HG03460 (cell line): ENCODE results near the gene ST8SIA6.
"Not testable (repeated sequence)": the region's sequence is repeated elsewhere in the genome, so short reads cannot be mapped to it uniquely, and the experiment has no call there.

Experiments used
- ATAC-seq: cut with Tn5 transposase; IDR thresholded peaks from one replicate; pipeline ENCODE4 v1.9.1; 2021; ENCODE audit not compliant: unreplicated experiment

The ST8SIA6 gene

DNA sequence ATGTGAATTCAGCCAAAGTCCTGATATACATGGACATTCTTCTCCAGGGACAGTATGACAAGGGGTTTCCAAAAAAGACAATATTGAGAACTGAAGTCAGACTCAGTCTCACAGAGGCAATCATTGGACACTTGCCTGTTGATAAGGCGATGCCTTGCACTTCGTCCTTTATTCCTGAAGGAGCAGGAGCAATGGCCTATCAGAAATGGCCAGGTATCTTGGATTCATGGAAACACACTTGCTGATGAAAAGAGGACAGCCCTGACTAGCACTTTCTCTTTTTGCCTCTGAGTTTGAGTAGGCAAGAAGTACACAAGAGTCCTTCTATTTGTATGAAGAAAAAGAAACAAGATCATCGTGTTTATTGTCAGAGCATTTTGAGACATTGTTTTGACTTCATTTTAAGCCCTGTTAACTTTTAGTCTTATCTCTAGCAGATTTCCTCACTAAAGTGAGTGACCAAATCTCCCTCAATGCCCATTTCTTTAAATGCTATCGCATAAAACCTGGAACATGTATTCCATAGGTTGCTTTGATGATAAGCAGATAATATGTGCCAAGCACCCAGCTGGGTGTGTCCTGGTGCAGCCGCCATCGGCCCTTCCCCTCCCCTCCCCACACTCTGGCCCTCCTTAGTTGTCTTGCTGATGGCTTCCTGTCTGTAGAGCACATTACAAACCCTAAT, 26.6 kb downstream of the ST8SIA6 start:
- ATAC-seq = no peak

DNA sequence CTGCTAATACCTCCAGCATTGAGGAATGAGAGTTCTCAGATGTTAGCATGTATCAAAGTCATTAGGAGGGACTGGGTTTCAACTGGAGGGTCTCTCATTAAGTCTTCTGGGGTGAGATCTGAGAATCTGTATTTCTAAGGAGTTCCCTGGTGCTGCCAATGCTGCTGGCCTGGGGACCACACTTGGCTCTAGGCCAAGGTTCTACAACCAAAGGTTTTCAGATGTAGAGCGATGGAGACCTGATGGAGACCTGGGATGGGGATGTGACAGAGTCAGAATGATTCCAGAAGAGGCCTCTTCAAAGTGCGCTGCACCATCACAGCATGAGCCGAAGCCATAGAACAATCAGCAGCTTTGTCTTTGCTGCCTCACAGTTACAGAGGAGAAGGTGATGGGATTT, 27.2 kb downstream of the ST8SIA6 start:
- ATAC-seq = no peak

DNA sequence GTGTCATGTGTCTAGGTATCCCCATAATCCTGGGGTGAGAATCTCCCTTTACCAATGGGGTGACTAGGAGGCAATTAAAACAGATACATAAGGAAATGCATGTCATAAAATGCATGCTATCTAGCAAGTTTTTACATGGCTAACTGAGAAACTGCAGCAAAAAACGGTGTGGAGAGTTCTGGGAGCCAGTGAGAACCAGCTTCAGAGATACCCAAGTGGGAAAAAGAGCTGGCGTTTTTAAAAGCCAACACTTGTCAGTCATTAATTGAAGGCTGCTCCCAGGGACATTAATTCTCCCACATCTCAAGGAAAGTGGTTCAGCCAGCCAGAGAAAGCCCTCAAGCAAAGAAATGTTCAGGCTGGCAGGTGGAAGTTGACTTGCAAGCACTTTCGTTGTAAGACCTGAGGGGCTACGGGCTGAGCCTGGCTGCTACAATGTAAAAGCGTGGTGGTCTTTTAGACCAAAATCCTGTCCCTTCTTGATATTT, 28.1 kb downstream of the ST8SIA6 start:
- no peak for ATAC-seq

DNA sequence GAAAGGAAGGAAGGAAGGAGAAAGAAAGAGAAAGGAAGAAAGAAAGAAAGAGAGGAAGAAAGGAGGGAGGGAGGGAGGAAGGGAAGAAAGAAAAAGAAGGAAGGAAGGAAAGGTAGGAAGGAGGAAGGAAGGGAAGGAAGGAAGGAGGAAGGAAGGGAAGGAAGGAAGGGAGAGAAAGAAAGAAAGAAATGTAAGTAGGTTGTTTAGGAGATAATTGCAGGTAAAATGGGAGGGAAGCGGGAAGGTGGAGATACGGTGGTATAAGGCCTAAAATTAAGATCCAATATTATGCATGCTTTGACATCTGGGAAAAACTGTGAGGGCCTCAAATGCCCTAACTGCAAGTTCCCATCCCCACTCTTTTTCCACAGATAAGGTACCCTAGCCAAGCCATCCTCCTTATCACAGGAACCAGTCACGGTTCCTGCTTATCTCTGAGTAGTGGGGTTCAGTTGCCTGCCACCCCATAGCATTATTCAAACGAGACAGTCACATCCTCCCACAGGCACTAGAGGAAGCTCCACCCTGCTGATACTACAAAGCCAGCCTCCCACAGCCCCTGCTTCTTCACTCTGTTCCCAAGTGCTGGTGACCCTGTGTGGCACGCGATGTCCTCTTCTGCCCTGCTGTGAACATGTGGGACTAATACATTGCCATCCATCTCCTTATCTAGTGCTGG, 28.7 kb downstream of the ST8SIA6 start:
- no peak for ATAC-seq

DNA sequence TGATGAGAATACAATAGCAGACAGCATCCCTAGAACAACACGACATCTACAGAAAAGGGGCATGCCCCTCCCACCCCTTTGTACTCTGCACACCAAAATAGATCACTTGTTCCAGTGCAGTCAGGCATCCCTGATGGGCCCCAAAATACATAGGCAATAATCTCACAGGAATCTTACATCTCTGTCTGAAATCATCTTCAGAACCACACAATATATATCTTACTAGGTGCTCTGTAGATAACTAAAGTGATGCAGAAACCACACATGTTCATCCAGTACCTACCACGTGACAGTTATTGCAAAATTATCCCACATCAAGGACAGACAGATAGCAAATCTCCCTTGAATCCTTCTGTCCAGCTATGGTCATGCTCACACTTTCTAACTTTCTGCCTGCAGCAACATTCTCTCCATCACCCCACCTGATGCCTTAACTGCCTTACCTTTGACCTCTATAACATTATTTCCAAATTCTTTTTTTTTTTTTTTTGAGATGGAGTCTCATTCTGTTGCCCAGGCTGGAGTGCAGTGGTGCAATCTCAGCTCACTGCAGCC, 30.7 kb downstream of the ST8SIA6 start:
- no peak for ATAC-seq

DNA sequence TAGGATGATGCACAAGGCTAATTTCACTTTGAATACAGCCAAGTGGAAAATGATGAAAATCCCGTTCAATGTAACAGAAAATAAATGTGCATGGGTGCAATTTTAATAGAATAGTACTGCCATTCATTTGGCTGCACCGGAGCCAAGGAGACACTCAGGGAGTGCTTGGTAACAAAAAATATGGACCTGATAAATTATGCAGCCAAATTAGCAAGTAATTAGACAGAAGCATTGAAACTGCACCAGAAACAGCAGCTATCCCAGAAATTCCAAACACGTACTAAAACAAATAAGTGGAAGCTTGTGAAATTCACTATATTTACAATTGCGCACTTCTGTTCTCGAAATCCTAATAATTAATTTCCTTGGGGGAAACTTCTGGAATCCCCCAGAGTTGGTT, 31.5 kb downstream of the ST8SIA6 start:
- no peak for ATAC-seq

DNA sequence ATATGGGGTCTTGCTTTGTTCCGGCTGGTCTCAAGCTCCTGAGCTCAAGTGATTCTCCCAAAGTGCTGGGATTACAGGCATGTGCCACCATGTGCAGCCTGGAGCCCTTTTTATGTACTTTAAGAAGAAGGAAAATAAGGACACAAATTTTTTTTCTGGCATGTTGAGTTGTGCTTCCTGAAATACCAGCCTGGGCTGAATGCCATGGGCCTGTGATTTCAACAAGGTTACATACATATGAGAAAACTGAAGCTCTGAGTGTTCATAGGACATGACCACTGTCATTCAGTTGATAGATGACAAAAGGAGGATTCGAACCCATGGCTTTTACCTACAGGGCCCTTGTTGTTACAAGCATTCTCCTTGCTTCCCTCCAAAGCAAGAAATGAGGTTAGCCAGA, 36.1 kb downstream of the ST8SIA6 start:
- no peak for ATAC-seq

DNA sequence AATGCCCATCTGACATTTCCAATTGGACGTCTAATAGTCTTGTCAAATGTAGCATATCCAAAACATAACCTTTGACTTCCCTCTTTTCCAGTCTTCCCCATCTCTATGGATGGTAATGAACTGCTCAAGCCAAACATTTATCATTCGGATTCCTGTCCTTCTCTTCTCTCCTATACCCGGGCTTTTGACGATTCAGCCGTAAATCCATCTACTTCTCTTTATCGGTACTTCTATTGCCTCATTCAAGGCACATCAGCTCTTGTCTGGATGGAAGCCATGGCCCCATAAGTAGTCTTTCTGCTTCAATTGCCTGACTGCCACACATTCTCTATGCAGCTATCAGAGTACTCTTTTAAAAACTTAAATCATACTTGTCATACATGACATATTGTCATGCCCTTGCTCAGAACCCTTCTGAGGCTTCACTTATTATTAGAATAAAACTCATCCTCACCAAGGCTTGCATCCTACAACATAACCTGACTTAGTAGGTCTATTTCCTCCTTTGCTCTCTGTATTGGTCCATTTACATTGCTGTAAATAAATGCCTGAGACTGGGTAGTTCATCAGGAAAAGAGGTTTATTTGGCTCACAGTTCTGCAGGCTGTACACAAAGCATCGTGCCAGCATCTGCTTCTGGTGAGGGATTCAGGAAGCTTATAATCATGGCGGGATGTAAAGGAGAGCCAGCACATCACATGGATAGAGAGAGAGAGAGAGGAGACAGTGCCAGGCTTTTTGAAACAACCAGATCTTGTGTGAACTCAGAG, 37.8 kb downstream of the ST8SIA6 start:
- no peak for ATAC-seq

DNA sequence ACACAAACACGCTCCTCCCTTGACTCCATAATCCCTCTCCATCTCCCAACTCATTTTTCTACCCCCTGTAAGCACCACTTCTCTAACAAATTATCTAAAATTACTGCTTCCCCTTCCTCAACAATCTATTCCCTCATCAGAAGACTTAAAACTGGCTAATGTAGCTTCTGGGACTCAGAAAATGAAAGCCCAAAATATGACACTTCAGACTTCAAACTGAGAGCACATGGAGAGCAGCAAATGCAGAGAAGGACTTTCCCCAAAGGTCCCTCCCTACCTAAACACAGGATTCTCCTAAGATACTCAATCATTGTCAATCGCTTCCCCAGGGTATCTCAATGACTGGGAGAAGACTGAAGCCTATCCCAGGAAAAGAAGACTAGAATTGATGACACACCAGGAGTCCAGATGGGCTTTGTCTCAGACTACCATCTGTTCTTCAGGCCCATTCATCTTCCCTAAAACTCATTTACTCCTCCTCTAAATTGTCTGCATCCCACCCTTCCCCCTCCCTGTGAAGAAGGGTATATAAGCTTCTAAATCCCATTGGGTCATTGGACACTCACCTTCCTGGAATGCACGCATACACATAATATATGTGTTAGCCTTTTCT, 39.2 kb downstream of the ST8SIA6 start:
- no peak for ATAC-seq

DNA sequence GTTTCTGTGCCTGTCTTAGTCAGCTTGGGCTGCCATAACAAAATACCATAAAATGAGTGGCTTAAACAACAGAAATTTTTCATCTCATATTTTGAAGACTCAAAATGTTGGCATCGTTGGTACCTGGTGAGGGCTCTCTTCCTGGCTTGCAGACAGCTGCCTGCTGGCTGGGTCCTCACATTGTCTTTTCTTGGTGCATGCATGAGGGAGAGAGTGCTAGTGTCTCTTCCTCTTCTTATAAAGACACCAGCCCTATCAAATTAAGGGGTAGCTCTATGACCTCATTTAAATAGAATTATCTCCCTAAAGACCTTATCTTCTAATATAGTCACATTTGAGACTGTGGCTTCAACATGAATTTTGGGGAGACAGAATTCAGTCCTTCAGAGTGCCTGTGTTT, 39.9 kb downstream of the ST8SIA6 start:
- ATAC-seq = no peak

DNA sequence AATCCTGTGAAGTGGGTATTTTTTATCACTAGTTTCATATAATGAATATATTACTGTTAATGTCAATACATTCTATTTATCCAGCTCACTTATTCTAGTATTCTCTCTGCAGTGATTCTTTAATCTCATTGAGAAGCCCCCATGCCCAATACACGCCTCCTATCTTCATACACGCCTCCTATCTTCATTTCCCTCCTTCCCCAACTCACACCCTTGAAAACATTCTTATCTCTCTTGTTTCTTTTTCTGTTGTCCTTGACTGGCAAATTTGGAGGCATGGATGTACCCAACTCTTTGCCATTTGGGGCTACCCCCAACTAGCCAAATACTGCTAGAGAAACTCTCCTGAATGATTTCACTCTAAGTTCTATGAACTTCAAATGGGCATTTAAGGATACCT, 40.5 kb downstream of the ST8SIA6 start:
- no peak for ATAC-seq

DNA sequence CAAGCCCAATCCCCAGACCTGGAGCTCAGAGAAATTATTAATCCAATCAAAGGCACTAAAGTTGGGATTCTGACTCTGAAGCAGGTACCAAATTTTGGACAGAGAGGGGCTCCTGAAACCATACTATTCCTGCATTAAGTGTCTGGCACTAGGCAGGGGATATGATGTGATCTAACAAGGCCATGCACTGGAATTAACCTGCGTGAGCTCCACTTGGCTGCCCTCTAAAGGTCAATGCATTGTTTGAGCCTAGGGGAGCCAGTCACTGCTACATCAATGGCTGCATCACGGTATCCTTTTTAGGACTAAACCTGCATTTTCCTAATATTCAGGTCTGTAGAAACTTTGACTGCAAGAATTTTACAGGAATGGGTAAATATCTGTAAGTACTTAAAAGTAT, 42.1 kb downstream of the ST8SIA6 start:
- no peak for ATAC-seq

DNA sequence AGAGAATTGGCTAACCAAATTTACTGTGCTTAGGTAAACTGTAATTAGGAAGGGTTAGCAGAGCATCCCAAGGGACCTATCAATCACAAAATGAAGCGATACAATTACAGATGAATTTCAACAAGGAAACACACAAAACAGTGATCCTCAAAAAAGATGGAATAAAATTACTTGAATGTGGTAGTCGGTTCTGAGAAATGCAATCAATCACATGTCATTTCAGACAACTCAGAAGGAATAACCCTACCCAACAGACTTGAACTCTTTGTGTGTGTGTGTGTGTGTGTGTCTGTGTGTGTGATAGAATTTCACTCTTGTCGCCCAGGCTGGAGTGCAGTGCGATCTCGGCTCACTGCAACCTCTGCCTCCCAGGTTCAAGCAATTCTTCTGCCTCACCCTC, 43.5 kb downstream of the ST8SIA6 start:
- ATAC-seq = no peak

DNA sequence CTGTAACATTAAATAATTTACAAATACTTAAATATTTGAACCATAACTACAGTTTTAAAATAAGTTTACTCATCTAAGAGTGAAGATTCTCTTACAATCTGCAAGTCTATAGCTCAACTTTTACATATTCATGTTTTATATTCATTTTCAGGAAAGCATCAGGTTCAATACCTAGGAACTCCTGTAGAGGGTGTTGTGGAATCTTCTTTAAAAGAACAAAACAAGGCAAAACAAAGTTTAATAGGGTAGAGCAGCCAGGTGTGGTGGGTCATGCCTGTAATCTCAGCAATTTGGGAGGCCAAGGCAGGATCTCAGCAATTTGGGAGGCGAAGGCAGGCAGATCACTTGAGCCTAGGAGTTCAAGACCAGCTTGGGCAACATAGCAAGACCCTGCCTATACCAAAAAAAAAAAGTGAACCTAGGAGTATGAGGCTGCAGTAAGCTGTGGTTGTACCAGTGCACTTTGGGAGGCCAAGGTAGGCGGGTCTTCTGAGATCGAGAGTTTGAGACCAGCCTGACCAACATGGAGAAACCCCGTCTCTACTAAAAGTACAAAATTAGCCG, 45.1 kb downstream of the ST8SIA6 start:
- no peak for ATAC-seq

DNA sequence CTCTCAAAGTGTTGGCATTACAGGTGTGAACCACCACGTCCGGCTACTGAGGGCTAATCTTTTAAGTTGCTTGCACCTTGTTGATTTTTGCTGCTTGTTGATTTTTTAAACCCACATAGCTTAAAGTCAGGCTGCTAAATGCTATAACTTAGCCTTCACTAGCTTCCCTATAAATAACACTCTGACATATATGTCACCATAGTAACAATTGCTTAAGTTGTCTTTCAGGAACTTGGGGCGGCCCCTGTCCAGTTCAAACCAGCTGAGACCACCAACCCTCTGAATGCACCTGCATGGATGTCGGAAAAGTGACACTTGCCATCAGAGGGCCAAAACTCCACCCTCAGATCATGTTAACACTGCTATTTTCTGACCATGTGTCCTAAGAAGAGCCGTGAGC, 47.3 kb downstream of the ST8SIA6 start:
- no peak for ATAC-seq

DNA sequence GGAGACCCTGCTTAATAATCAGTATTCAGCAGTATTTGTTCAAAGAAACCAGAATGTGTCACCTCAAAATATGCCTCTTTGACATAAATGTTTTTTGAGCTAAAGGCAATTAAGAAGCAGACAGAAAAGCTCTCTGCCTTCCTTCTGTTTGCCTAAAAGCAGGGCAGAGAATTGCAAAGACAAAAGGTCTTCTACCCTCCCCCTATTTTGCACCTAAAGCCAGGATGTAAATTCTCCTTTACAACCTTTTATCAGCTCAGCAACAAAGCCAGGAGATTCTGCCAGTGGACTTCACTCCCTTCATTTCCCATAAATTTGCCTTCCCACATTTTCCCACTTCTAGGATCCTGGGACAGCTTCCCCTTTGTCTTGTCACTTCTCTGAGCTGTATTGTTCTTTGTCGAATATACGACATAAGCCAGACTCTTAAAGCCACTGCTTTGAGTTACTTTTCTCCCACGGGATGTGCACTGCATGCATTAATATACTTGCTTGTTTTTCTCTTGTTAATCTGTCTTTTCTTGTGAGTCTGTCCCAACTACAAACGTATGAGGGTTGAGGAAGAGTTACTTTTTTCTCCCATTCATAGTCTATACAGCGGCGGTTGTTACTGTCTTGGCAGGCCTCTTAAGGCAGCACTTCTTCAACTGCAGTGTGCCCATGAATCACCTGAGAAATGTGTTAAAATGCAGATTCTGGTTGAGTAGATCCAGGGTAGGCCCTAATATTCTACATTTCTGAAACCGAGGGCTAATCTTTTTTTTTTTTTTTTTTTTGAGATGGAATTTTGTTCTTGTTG, 48.2 kb downstream of the ST8SIA6 start:
- no peak for ATAC-seq

DNA sequence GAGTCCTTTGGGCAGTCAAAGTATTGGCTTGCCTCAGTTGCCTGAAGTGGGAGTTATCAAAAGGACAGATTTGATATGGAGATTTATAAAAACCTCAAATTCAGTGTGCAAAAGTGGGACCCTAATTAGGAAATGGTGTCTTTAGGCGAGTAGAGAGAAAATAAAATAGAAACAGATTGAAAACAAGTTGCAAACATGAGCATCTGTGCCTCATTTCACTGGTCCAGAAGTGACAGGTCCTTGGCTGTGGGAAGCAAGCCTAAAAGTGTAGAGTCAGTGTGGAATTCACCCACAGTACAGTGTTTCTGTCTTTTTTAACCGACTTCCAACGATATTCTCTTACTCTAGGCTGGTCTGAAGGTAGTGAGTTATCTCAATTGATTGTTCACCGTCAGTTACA, 51.2 kb downstream of the ST8SIA6 start:
- ATAC-seq = no peak

DNA sequence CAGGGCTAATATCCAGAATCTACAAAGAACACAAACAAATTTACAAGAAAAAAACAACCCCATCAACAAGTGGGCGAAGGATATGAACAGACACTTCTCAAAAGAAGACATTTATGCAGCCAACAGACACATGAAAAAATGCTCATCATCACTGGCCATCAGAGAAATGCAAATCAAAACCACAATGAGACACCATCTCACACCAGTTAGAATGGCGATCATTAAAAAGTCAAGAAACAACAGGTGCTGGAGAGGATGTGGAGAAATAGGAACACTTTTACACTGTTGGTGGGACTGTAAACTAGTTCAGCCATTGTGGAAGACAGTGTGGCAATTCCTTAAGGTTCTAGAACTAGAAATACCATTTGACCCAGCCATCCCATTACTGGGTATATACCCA, 52.4 kb downstream of the ST8SIA6 start:
- not testable (repeated sequence) for ATAC-seq

DNA sequence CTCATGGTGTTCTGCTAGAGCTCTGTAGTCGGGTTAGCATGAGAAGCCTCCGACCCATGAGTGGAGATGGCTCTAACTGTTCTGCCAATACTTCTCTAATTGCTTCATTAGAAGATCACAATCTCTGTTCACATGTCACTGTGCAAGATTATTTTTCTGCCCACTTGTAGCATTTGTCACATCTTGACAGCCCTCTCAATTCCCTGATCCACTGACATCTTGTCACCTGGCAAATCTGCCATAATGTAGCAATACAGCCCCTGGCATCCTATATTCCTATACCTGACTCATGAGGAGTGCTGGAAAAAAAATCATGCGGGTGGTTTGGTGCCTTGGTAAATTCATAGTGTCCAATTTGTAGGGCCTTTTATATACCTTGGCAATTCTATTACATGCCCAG, 58.4 kb downstream of the ST8SIA6 start:
- ATAC-seq = no peak

DNA sequence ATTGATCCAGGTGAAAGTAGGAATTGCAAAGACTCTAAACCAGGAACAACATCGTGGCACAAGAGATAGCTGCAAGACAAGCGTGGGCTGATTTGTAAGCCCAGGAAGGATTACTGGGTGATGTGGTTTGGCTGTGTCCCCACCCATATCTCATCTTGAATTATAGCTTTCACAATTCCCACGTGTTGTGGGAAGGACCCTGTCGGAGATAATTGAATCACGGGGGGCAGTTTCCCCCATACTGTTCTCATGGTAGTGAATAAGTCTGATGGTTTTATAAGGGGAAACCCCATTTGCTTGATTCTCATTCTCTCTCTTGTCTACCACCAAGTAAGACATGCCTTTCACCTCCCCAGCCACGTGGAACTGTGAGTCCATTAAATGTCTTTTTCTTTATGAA, 59.5 kb downstream of the ST8SIA6 start:
- no peak for ATAC-seq
